ENCODE data around the gene MRPL23. TPM values are rescaled to one million over a fixed set of nuclear protein-coding genes. Genes with fewer than 3 reads are reported as not detected.

Gene MRPL23
- total RNA-seq, 6 experiments from 2014 or later = 23.1 to 121 (median 36.4) TPM

- ATAC-seq (no peak), DNase-seq (peak; percentile 9 to 31 (median 20))
- H3K27me3 ChIP-seq = no peaks in the 10 kb centered on the region
- intact Hi-C loops (cut with DNase I) = loop anchor here (5.0 to 10.0 kb wide), 2 partner anchors 46 to 49 kb away; partner anchors contain the start of gene PRR33 (in 1 of the 2)
- no peaks in the 10 kb centered on the region for H3K9me3 ChIP-seq
- no peaks in the 10 kb centered on the region for H3K4me1 ChIP-seq
- no peak overlapping the region for H3K27ac ChIP-seq
- H3K4me3 ChIP-seq = no peak overlapping the region
- H3K36me3 ChIP-seq = no peaks in the 10 kb centered on the region
- TF ChIP-seq CTCF (IDR thresholded peaks at IDR 0.05) = no peak
- TF ChIP-seq POLR2A (IDR thresholded peaks at IDR 0.05) = no peak
- WGBS (ENCODE audit: insufficient coverage, low coverage, low lambda C conversion rate, missing lambda C conversion rate) = 90% methylated on average over 10 of the region's 15 CpGs
Measured at GRCh38 chr11:1943576-1943975, 3.6 kb upstream of the MRPL23 start.

GRCh38 chr11:1943977-1944376, 3.2 kb upstream of the MRPL23 start:
- H3K4me3 ChIP-seq = no peak overlapping the region
- H3K27me3 ChIP-seq = no peaks in the 10 kb centered on the region
- no peak for TF ChIP-seq CTCF (IDR thresholded peaks at IDR 0.05)
- TF ChIP-seq POLR2A (IDR thresholded peaks at IDR 0.05) = no peak
- ATAC-seq = no peak
- intact Hi-C loops (cut with DNase I) = loop anchor here (5.0 to 10.0 kb wide), 2 partner anchors 47 to 49 kb away; partner anchors contain the start of gene PRR33 (in 1 of the 2)
- no peaks in the 10 kb centered on the region for H3K36me3 ChIP-seq
- H3K4me1 ChIP-seq = no peaks in the 10 kb centered on the region
- no peaks in the 10 kb centered on the region for H3K9me3 ChIP-seq
- peak; percentile 10 to 44 (median 27) for DNase-seq
- WGBS (ENCODE audit: insufficient coverage, low coverage, low lambda C conversion rate, missing lambda C conversion rate) = 58% methylated on average over 7 of the region's 9 CpGs
- no peak overlapping the region for H3K27ac ChIP-seq

GRCh38 chr11:1947592-1948237, 583 bp downstream of the MRPL23 start:
- DNase-seq (no peak), ATAC-seq (peak; percentile 9 to 44 (median 18))
- WGBS (ENCODE audit: insufficient coverage, low coverage, low lambda C conversion rate, missing lambda C conversion rate) = no CpG with 5 or more reads among the region's 36 CpGs
- Histone ChIP-seq H3K27ac (no peak overlapping the region), H3K27me3 (no peaks in the 10 kb centered on the region), H3K4me3 (no peak overlapping the region), H3K36me3 (no peaks in the 10 kb centered on the region), H3K9me3 (no peaks in the 10 kb centered on the region), H3K4me1 (no peaks in the 10 kb centered on the region)
- intact Hi-C loops (cut with DNase I) = loop anchor here in 1 of 2 donors (10.0 kb wide), 1 partner anchor 53 kb away; the partner anchor contains the start of gene PRR33
- TF ChIP-seq CTCF (IDR thresholded peaks at IDR 0.05) = no peak
- no peak for TF ChIP-seq POLR2A (IDR thresholded peaks at IDR 0.05)

GRCh38 chr11:1948389-1948788, 1.3 kb downstream of the MRPL23 start:
- intact Hi-C loops (cut with DNase I) = loop anchor here in 1 of 2 donors (10.0 kb wide), 1 partner anchor 54 kb away; the partner anchor contains the start of gene PRR33
- H3K27ac ChIP-seq = no peak overlapping the region
- H3K4me1 ChIP-seq = no peaks in the 10 kb centered on the region
- WGBS (ENCODE audit: insufficient coverage, low coverage, low lambda C conversion rate, missing lambda C conversion rate) = no CpG with 5 or more reads among the region's 11 CpGs
- peak in 1 of 3 donors; percentile 28 for DNase-seq
- H3K9me3 ChIP-seq = no peaks in the 10 kb centered on the region
- no peaks in the 10 kb centered on the region for H3K27me3 ChIP-seq
- TF ChIP-seq POLR2A (IDR thresholded peaks at IDR 0.05) (no peak), CTCF (IDR thresholded peaks at IDR 0.05) (no peak)
- H3K36me3 ChIP-seq = no peaks in the 10 kb centered on the region
- ATAC-seq = peak in 1 of 4 donors; percentile 3
- H3K4me3 ChIP-seq = no peak overlapping the region
